Neural progenitor cell (in vitro differentiated cells): Measurements from ENCODE around the gene KATNIP. TPM values are rescaled to one million over a fixed set of nuclear protein-coding genes. Genes with fewer than 3 reads are reported as not detected.

Source experiments
- DNase-seq: peaks from one replicate; pipeline ENCODE4 v3.0.0-alpha.2; 2016; ENCODE audit warnings: low spot score
- H2AFZ ChIP-seq: fragments of 200-600 bp; sonication (generic); replicated peaks from 2 replicates; pipeline ENCODE4 v1.6.1; 2016; ENCODE audit warnings: antibody characterized with exemption
- H3F3A ChIP-seq: fragments of 200-600 bp; sonication (generic); 2 replicates; pipeline ENCODE4 v1.6.1; 2016; ENCODE audit warnings: antibody characterized with exemption, low read depth
- H3K27ac ChIP-seq: fragments of 200-600 bp; sonication (generic); 2 replicates; pipeline ENCODE4 v1.5.1; 2016; ENCODE audit warnings: mild to moderate bottlenecking
- H3K27me3 ChIP-seq: fragments of 200-600 bp; sonication (generic); 2 replicates; pipeline ENCODE4 v1.6.1; 2016; ENCODE audit warnings: mild to moderate bottlenecking, moderate library complexity
- H3K36me3 ChIP-seq: fragments of 200-600 bp; sonication (generic); 2 replicates; pipeline ENCODE4 v1.5.1; 2016
- H3K4me1 ChIP-seq: fragments of 200-600 bp; sonication (generic); 2 replicates; pipeline ENCODE4 v1.6.1; 2016; ENCODE audit warnings: mixed run types
- H3K4me2 ChIP-seq: fragments of 200-600 bp; sonication (generic); 2 replicates; pipeline ENCODE4 v1.6.1; 2016
- H3K4me3 ChIP-seq: fragments of 200-600 bp; sonication (generic); 2 replicates; pipeline ENCODE4 v1.5.1; 2016
- H3K79me2 ChIP-seq: fragments of 200-600 bp; sonication (generic); 2 replicates; pipeline ENCODE4 v1.6.1; 2016; ENCODE audit warnings: low read depth
- H3K9ac ChIP-seq: fragments of 200-600 bp; sonication (generic); 2 replicates; pipeline ENCODE4 v1.6.1; 2016
- H3K9me3 ChIP-seq: fragments of 200-600 bp; sonication (generic); 2 replicates; pipeline ENCODE4 v1.5.1; 2016; ENCODE audit warnings: low read depth
- H4K20me1 ChIP-seq: fragments of 200-600 bp; sonication (generic); 2 replicates; pipeline ENCODE4 v1.6.1; 2016; ENCODE audit warnings: low read depth
- H3K27ac Mint-ChIP-seq: 3 replicates; pipeline ENCODE4 v1.8.0; 2021; ENCODE audit warnings: mixed read lengths
- H3K27me3 Mint-ChIP-seq: 2 replicates; pipeline ENCODE4 v1.8.0; 2022; ENCODE audit warnings: low read depth, mild to moderate bottlenecking, inconsistent platforms, moderate library complexity, mixed read lengths; ENCODE audit not compliant: insufficient read depth
- H3K36me3 Mint-ChIP-seq: 3 replicates; pipeline ENCODE4 v1.8.0; 2021; ENCODE audit warnings: mixed read lengths
- H3K4me1 Mint-ChIP-seq: 3 replicates; pipeline ENCODE4 v1.8.0; 2021; ENCODE audit warnings: mixed read lengths
- H3K4me3 Mint-ChIP-seq: 3 replicates; pipeline ENCODE4 v1.8.0; 2021; ENCODE audit warnings: mild to moderate bottlenecking, moderate library complexity, mixed read lengths
- H3K9me3 Mint-ChIP-seq: 3 replicates; pipeline ENCODE4 v1.8.0; 2020; ENCODE audit warnings: mixed read lengths
- EZH2 ChIP-seq: fragments of 200-600 bp; sonication (generic); IDR thresholded peaks from 2 replicates; pipeline ENCODE4 v1.6.1; 2017; ENCODE audit warnings: antibody characterized with exemption, mild to moderate bottlenecking, moderate library complexity
- EZH2phosphoT487 ChIP-seq: fragments of 200-600 bp; sonication (generic); IDR thresholded peaks from 2 replicates; pipeline ENCODE4 v1.6.1; 2017; ENCODE audit warnings: antibody characterized with exemption
- total RNA-seq: library from RNA; depleted of rRNA; stranded (reverse); fragments of >200 nt; gene quantifications from 2 replicates; pipeline ENCODE4 v1.2.3, GENCODE V29; 2015; ENCODE audit warnings: low replicate concordance
- TF ChIP-seq, protein P1 (sequence below): fragments of 200-600 bp; sonication (generic); IDR thresholded peaks from 2 replicates; pipeline ENCODE4 v1.5.1; 2017; ENCODE audit warnings: antibody characterized with exemption, mild to moderate bottlenecking

The KATNIP gene
- total RNA-seq, 1 donor from 2014 or later, result 10.0 TPM

DNA sequence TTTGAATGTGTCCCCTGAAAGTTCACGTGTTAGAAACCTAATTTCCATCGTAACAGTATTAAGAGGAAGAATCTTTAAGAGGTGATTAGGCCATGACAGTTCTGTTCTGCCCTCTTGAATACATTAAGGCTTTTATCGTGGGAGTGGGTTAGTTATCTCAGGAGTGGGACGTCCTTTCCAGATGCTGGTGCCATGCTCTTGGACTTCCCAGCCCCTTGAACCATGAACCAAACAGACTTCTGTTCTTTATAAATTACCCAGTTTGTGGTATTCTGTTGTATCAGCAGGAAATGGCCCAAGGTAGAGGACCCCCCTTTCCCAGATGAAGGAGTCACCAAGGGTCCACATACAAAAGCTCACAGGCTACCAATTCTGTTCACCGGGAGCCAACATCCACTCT is 10.3 kb upstream of the KATNIP start:
- H3K36me3 ChIP-seq, result peaks cover 5% of the 10 kb centered on the region
- no peak overlapping the region for H3K4me3 ChIP-seq
- Mint-ChIP-seq H3K27ac (no peak overlapping the region), H3K4me1 (no peaks in the 10 kb centered on the region), H3K36me3 (peaks cover 52% of the 10 kb centered on the region), H3K9me3 (no peaks in the 10 kb centered on the region), H3K27me3 (no peaks in the 10 kb centered on the region), H3K4me3 (no peak overlapping the region)
- H3K4me1 ChIP-seq, result no peaks in the 10 kb centered on the region
- H3K9ac ChIP-seq, result no peak overlapping the region
- DNase-seq, result no peak
- no peak for TF ChIP-seq EZH2
- TF ChIP-seq, protein P1, sequence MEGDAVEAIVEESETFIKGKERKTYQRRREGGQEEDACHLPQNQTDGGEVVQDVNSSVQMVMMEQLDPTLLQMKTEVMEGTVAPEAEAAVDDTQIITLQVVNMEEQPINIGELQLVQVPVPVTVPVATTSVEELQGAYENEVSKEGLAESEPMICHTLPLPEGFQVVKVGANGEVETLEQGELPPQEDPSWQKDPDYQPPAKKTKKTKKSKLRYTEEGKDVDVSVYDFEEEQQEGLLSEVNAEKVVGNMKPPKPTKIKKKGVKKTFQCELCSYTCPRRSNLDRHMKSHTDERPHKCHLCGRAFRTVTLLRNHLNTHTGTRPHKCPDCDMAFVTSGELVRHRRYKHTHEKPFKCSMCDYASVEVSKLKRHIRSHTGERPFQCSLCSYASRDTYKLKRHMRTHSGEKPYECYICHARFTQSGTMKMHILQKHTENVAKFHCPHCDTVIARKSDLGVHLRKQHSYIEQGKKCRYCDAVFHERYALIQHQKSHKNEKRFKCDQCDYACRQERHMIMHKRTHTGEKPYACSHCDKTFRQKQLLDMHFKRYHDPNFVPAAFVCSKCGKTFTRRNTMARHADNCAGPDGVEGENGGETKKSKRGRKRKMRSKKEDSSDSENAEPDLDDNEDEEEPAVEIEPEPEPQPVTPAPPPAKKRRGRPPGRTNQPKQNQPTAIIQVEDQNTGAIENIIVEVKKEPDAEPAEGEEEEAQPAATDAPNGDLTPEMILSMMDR, result no peak
- TF ChIP-seq EZH2phosphoT487, result no peak
- peaks cover 12% of the 10 kb centered on the region for H4K20me1 ChIP-seq
- H2AFZ ChIP-seq, result no peak overlapping the region
- no peaks in the 10 kb centered on the region for H3K27me3 ChIP-seq
- H3K9me3 ChIP-seq, result no peaks in the 10 kb centered on the region
- H3F3A ChIP-seq, result no peaks in the 10 kb centered on the region
- H3K27ac ChIP-seq, result no peak overlapping the region
- no peak overlapping the region for H3K4me2 ChIP-seq
- no peaks in the 10 kb centered on the region for H3K79me2 ChIP-seq

DNA sequence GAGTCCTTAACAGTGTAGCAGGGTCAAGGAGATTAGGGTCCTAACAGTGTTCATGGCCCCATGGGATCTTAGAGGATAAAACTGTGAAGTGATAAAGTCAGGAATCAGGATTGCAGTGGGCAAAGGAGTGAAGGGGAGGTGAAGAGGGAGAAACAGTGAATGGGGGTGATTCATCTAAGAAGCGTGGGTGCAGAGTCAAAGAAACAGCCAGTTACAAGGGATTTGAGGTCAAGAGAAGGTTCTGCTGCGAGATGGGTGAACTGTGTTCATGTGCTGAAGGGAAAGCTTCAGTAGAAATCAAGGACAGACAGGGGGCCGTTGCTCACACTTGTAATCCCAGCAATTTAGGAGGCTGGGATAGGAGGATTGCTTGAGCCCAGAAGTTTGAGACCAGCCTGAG is 6.1 kb upstream of the KATNIP start:
- peaks cover 40% of the 10 kb centered on the region for H3K36me3 Mint-ChIP-seq
- H3K36me3 ChIP-seq, result no peaks in the 10 kb centered on the region
- no peak overlapping the region for H2AFZ ChIP-seq

DNA sequence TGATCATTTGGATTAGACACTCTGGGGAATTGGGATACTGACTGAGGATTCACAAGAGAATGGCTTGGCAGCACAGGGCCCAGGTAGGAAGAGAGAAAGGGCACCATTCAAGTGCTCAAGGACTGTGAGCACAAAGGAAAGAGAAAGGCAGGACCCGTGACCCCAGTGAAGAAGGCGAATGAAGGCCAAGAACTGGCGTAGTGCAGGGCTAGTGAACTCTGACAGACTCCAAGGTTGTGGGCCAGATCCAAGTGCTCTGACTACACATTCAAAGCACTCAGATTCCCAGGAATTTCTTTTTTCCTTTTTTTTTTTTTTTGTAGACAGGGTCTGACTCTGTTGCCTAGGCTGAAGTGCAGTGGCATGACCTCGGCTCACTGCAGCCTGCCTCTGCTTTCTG is 5.3 kb upstream of the KATNIP start:
- Mint-ChIP-seq H3K27me3 (no peaks in the 10 kb centered on the region), H3K9me3 (no peaks in the 10 kb centered on the region), H3K4me1 (peaks cover 19% of the 10 kb centered on the region), H3K27ac (no peak overlapping the region), H3K4me3 (no peak overlapping the region), H3K36me3 (peaks cover 38% of the 10 kb centered on the region)
- H2AFZ ChIP-seq, result no peak overlapping the region
- no peak overlapping the region for H3K4me2 ChIP-seq
- TF ChIP-seq EZH2phosphoT487 (no peak), EZH2 (no peak)
- TF ChIP-seq, protein P1, result no peak
- DNase-seq, result no peak
- no peaks in the 10 kb centered on the region for H3K9me3 ChIP-seq
- no peaks in the 10 kb centered on the region for H3K36me3 ChIP-seq
- H3K4me1 ChIP-seq, result peaks cover 10% of the 10 kb centered on the region
- H3K27me3 ChIP-seq, result no peaks in the 10 kb centered on the region
- H4K20me1 ChIP-seq, result peaks cover 49% of the 10 kb centered on the region
- peaks cover 44% of the 10 kb centered on the region for H3K79me2 ChIP-seq
- no peak overlapping the region for H3K27ac ChIP-seq
- no peak overlapping the region for H3K4me3 ChIP-seq
- no peak overlapping the region for H3K9ac ChIP-seq
- no peaks in the 10 kb centered on the region for H3F3A ChIP-seq

More for the DNA sequence above, 6.1 kb upstream of the KATNIP start:
- Histone ChIP-seq H3K4me2 (no peak overlapping the region), H3K9me3 (no peaks in the 10 kb centered on the region), H3K4me3 (no peak overlapping the region), H3F3A (no peaks in the 10 kb centered on the region), H3K27me3 (no peaks in the 10 kb centered on the region), H4K20me1 (peaks cover 46% of the 10 kb centered on the region), H3K9ac (no peak overlapping the region), H3K4me1 (peaks cover 10% of the 10 kb centered on the region), H3K27ac (no peak overlapping the region), H3K79me2 (peaks cover 35% of the 10 kb centered on the region)
- Mint-ChIP-seq H3K9me3 (no peaks in the 10 kb centered on the region), H3K4me1 (peaks cover 14% of the 10 kb centered on the region), H3K4me3 (no peak overlapping the region), H3K27ac (no peak overlapping the region), H3K27me3 (no peaks in the 10 kb centered on the region)
- DNase-seq, result no peak
- TF ChIP-seq, protein P1, result no peak
- TF ChIP-seq EZH2phosphoT487 (no peak), EZH2 (no peak)
